GM21526 (cell line): Measurements from ENCODE around the gene CTDSP2.
"Not testable (repeated sequence)": the region's sequence is repeated elsewhere in the genome, so short reads cannot be mapped to it uniquely, and the experiment has no call there.

ENCODE experiments used
- ATAC-seq: cut with Tn5 transposase; IDR thresholded peaks from one replicate; pipeline ENCODE4 v1.9.1; 2021; ENCODE audit warnings: moderate library complexity; ENCODE audit not compliant: unreplicated experiment, low FRiP score

Gene CTDSP2, protein sequence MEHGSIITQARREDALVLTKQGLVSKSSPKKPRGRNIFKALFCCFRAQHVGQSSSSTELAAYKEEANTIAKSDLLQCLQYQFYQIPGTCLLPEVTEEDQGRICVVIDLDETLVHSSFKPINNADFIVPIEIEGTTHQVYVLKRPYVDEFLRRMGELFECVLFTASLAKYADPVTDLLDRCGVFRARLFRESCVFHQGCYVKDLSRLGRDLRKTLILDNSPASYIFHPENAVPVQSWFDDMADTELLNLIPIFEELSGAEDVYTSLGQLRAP

GRCh38 chr12:57846577-57847319 lies at the start of gene CTDSP2:
TSS of gene CTDSP2 (minus strand) at chr12:57846729. CDS start at chr12:57846435, 294 bp downstream.
- ATAC-seq, result peak; percentile 48

- ATAC-seq, result no peak
Measured at GRCh38 chr12:57896115-57896433, 49.5 kb upstream of the CTDSP2 start.

DNA sequence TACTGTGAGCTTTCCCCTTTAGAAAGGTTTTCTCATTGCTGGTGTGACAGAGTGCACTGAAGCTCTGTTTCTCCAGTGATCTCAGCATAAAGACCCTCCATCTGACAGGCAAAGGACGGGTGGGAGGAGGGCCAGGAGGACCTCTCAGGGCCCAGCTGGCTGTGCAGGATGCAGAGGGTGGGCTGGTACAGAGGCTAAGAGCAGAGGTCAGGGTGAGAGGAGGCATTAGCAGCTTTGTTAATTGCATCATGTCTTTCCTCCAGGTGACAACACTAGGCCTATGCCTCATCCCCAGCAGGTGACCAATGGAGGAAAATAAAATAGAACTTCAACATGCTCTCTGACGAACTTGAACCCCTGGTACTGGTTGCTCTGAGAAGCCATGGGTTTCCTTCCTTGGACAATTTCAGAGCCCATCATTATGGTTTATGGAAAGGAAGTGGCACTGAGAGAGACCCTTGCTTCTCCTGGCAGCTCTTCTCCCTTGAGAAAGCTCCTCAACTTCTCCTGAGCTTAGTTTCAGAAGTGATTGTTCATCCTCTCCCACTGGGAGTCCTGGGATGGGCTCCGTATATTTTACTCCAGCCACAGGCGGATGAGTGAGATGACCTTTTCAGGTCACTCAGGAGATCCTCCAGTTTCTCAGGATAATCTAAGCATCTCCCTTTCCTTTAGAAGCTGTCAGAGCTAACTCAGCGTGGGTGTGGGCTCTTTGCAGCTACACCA lies 49.0 kb upstream of the CTDSP2 start:
- ATAC-seq, result no peak

DNA sequence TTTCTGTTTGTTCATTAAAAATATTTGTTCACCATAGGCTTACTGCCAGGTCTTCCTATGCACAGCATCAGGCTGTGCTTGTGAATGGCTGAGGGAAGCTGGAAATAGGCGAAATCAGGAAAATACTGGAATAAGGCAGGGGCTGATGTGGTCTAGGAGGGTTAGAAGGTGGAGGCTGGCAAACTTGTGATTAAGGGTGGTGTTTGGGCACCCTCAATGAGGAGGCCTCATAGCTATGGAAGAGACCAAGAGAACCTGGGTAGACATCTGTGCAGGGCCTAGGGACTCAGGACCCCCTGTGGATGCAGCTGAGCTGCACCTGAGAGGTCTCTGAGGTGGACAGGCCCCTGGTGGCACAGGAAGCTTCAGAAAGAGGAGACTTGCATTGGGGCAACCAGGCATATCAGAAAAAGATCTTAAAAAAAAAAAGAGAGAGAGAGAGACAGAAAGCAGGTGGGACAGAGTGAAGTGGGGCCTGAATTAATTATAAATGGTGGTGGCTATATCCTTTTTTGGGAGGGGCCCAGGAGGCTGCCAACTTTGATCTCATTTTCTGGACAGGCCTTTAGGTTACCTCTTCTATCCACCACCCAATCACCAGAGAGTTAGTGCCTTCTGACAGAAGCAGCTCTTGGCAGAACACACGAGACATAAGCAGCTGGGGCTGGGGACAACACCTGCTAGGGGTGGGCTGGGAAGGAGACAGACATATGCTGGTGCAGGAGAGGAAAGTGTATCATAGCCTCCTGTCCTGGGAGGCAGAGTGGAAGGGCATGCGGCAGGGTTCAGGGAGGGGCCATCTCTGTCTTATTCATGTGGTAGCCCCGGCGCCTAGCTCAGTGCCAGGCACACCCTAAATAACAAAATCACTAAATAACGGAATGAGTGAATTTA lies 48.1 kb upstream of the CTDSP2 start:
- ATAC-seq, result no peak

DNA sequence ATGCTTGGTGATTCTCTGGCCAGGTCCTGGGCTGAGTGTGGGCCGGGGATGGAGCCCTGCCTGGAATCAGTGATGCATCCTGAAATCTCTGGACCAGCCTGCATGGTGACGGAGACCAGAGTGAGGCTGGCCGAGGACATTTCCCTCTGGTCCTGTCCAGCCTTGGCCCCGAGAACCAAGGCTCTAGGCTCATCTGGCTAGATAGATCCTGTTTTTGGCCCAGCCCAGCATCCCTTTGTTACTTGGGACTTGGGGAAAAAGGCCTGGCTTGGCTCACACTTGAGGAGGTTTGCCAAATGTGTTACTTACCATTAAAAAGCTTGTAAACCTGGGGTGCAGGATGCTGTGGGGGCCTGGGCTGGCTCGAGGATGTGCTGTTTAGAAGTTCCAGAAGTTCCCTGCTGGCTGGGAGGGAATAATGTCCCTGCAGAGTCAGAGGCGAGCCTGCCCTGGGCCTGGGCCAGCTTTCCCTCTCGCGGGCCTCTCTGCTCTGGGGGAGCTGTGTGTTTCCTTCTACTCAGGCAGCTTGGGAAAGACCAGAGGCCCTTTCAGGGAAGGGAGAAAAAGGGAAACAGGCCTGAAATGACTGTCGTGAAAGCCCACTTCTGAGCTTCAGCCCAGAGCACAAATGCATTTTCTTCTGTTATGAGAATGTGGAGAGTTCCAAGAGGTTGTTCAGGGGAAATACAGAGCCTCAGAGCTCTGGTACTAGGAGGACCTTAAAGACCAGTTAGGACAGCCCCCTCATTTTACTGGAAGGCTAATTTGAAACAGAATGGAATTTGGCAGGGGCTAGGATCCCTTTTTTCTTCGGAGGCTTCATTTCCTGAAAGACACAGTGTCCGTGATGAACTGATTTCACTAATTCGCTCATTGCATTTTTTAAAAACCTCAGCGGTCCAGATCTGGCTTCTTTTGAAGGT lies 47.2 kb upstream of the CTDSP2 start:
- no peak for ATAC-seq

- ATAC-seq, result no peak
Measured at GRCh38 chr12:57892232-57892972, 45.9 kb upstream of the CTDSP2 start.

GRCh38 chr12:57891542-57892228 lies 45.2 kb upstream of the CTDSP2 start:
- ATAC-seq, result no peak

DNA sequence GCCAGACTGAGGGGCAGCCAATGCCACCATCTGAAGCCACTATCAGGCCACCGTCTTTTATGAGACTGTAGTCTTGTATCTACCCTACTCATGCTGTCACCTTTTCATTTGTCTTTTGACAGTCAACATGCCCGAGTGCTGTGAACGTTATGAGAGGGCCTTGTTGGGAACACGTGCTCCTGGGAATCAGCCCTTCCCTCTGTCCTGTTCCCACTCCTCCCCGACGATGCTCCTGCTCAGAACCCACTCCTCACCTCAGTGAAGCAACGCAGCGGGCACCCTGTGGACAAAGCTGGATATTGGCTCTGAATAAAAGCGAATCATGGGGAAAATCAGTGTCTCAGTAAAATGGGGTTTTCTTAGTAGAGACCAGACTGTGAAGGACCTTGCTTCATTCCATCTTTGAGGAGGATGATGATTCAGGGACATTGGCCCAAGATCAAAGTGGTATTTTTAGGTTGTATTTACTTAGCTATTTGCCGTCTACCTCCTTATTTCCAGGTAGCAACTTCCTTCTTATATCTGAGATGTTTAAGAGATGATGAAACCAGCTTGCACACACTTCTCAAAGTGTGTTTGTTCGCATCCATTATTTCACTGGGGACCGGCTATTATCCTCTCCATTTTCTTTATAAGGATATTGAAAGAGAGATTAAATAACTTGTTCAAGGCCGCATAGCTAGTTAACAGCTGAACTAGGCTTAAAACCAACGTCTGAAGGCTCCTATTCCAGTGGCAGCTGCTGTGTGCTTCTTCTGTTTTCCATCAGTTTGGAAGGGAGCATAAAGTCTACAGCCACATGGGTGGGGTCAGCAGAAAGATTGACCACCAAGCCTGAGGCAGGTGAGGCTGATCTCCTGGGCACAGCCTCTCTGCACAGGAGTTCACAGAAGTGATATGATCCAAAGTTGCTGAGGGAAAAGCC lies 43.9 kb upstream of the CTDSP2 start:
- ATAC-seq, result no peak

DNA sequence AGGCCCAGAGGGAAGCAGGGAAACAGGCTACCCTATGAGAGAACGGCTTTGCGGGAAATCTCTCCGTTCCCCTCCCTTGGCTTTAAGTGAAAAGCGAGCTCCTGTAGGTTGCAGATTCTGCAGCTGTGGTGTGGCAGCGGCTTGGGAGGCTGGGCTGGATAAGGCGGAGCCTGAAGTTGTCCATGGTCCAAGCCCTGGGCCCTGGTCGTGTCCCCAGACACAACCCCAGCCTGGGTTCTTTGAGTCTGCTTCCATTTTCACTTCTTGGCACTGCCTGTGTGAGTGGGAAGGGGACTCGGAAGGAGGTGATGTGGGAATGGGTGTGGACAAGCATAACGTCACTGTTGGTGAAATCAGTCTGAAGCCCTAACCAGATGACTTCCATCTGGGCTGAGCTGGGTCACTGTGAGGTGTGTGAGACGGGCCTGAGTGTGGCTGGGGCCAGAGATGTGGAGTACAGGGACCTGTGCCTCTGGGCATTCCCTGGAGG lies 43.0 kb upstream of the CTDSP2 start:
- ATAC-seq, result no peak

GRCh38 chr12:57888409-57889157 lies 42.1 kb upstream of the CTDSP2 start:
- no peak for ATAC-seq

GRCh38 chr12:57887631-57888408 lies 41.3 kb upstream of the CTDSP2 start:
- no peak for ATAC-seq

- not testable (repeated sequence) for ATAC-seq
Measured at GRCh38 chr12:57886964-57887363, 40.4 kb upstream of the CTDSP2 start.

DNA sequence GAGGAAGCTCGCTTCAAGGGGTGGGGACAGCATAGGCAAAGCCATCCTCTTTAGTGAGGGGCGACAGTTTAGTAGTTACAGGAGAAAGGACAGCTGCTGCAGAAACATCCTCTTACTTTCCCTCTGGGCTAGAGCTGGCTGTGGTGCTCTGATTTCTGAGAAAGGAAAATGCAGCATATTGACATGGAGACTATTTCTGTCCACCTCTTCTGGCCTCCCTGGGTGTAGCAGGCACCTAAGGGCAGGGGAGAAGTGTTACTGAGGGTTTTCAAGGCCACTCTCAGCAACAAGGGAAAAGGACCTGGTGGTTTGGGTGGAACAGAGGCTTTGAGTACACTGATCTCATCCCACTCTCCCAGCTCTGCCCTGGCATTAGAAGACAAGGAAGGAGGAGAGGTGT lies 40.0 kb upstream of the CTDSP2 start:
- ATAC-seq, result no peak

GRCh38 chr12:57885207-57885606 lies 38.7 kb upstream of the CTDSP2 start:
- ATAC-seq, result no peak

- ATAC-seq, result no peak
Measured at GRCh38 chr12:57883700-57884099, 37.2 kb upstream of the CTDSP2 start.

DNA sequence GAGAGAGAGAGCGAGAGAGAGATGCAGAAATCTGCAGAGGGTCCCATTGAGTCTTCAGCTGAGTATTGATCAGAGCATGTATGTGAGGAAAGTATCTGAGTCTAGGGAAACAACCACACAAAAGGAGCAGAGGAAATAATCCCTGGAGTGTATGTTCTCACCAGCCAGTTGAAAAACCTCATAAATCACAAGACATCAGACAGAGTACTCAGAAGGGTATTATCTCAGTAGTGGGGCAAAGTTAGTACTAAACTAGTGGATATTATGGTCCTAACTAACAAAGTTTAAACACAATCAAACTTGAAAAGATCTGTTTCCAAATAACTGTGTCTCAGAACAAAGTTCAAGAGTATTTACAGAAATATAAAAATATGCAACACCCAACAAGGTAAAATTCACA lies 36.5 kb upstream of the CTDSP2 start:
- no peak for ATAC-seq
